ENCODE results near the gene PLLP.

Gene PLLP

DNA sequence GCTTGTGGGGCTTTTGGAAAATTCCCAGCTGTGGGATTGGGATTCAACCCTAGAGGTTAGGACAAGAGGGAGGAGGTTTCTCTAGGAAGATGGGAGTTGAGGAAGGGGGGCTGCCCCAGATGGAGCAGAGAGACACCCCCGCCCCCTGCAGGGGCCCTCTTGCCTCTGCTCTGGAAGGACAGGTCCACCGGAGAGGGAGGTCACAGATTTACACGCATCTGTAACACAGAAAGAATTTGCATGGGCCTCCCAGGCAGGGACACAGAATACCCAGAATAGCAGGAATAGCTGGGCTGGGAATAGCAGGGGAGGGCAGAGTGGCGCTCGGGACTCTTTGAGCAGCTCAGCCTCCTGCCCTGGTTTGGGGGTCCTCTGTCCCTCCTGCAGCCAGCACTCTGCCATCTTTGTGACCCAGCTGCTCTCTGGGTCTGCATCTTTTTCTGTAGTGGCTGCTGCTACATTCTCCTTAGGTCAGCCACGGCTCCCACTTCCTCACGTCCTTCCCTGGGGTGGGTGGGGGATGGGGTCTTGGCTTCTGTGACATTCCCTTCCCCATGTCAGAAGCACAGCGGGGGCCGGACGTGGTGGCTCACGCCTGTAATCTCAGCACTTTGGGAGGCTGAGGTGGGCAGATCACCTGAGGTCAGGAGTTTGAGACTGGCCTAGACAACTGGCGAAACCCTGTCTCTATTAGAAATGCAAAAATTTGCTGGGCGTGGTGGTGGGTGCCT lies 33.9 kb upstream of the PLLP start:
- TF ChIP-seq CTCF (conservative IDR thresholded peaks at IDR 0.05): no peak
- no peak overlapping the region for H3K27ac ChIP-seq

GRCh38 chr16:57316390-57317017 lies 32.0 kb upstream of the PLLP start:
- H3K27ac ChIP-seq: no peak overlapping the region
- TF ChIP-seq CTCF (conservative IDR thresholded peaks at IDR 0.05): no peak

GRCh38 chr16:57315416-57315815 lies 30.9 kb upstream of the PLLP start:
- no peak for TF ChIP-seq CTCF (conservative IDR thresholded peaks at IDR 0.05)
- H3K27ac ChIP-seq: no peak overlapping the region

GRCh38 chr16:57314161-57314785 lies 29.8 kb upstream of the PLLP start:
- no peak for TF ChIP-seq CTCF (conservative IDR thresholded peaks at IDR 0.05)
- no peak overlapping the region for H3K27ac ChIP-seq

GRCh38 chr16:57313509-57313908 lies 29.0 kb upstream of the PLLP start:
- no peak for TF ChIP-seq CTCF (conservative IDR thresholded peaks at IDR 0.05)
- H3K27ac ChIP-seq: no peak overlapping the region

DNA sequence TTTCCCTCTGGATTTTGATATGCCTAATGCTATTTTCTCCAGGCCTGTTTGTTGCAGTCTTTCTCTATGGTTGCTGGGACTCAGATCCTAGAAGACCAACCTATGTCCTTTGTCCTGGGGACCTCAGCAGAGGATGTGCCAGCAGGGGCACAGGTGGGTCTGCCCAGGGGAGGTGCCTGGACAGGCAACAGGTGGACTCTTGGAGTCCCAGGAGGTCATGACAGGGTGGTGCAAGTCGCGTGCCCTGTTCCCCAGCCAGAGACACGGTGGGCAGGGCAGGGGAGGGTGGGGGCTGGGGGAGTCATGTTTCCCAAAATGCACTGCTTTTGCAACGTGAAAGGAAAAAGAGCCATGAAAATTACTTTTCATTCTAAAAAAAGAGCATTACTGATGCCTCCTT lies 26.3 kb upstream of the PLLP start:
- TF ChIP-seq CTCF (conservative IDR thresholded peaks at IDR 0.05): no peak
- no peak overlapping the region for H3K27ac ChIP-seq

GRCh38 chr16:57308041-57308440 lies 23.6 kb upstream of the PLLP start:
- no peak overlapping the region for H3K27ac ChIP-seq
- no peak for TF ChIP-seq CTCF (conservative IDR thresholded peaks at IDR 0.05)

All from VCaP (cell line).